CD14-positive monocyte (primary cell): ENCODE results near the gene TTC23L. TPM values are rescaled to one million over a fixed set of nuclear protein-coding genes. Genes with fewer than 3 reads are reported as not detected.

Source experiments
- DNase-seq, 3 donors: peaks; one replicate each; pipeline ENCODE4 v3.0.0-alpha.2; 2011 to 2022
- H2AFZ ChIP-seq: 2 replicates; pipeline ENCODE4 v1.6.0; 2012; ENCODE audit warnings: mild to moderate bottlenecking, low read depth, low read length, inconsistent platforms; ENCODE audit not compliant: insufficient read depth, poor library complexity, severe bottlenecking
- H3K27ac ChIP-seq, 2 donors: 1 replicate in 1 of 2; 2 replicates in 1 of 2; pipeline ENCODE4 v1.5.1; 2012 to 2013; ENCODE audit warnings: low read length in 2 of 2, control low read depth in 1 of 2, inconsistent platforms in 1 of 2, low read depth in 1 of 2, mild to moderate bottlenecking in 1 of 2
- H3K27me3 ChIP-seq, 2 donors: one replicate each; pipeline versions ENCODE4 v1.6.0 to v1.6.1; 2011 to 2013; ENCODE audit warnings: low read length in 2 of 2; ENCODE audit not compliant: control insufficient read depth in 2 of 2, insufficient read depth in 2 of 2
- H3K36me3 ChIP-seq, 2 donors: replicated peaks in 1 of 2; 1 replicate in 1 of 2; 2 replicates in 1 of 2; pipeline versions ENCODE4 v1.5.1 to v1.6.1; 2012 to 2013; ENCODE audit warnings: low read length in 2 of 2, control low read depth in 1 of 2, inconsistent platforms in 1 of 2, mild to moderate bottlenecking in 1 of 2; ENCODE audit not compliant: insufficient read depth in 2 of 2, control insufficient read depth in 1 of 2
- H3K4me1 ChIP-seq, 2 donors: 1 replicate in 1 of 2; 2 replicates in 1 of 2; pipeline versions ENCODE4 v1.5.1 to v1.6.1; 2012 to 2013; ENCODE audit warnings: low read length in 2 of 2, control low read depth in 1 of 2, inconsistent platforms in 1 of 2, mild to moderate bottlenecking in 1 of 2, moderate library complexity in 1 of 2; ENCODE audit not compliant: insufficient read depth in 2 of 2, control insufficient read depth in 1 of 2
- H3K4me2 ChIP-seq: replicated peaks from 2 replicates; pipeline ENCODE3; 2012; ENCODE audit warnings: low read length, moderate library complexity, mild to moderate bottlenecking; ENCODE audit not compliant: poor library complexity, severe bottlenecking; ENCODE audit errors: extremely low read depth
- H3K4me3 ChIP-seq, 3 experiments: fragments of 200-600 bp in 1 of 3; sonication (generic) in 1 of 3; replicated peaks in 1 of 3; 1 replicate in 2 of 3; 2 replicates in 1 of 3; pipeline ENCODE4 v1.5.1; 2011 to 2013; ENCODE audit warnings: low read length in 3 of 3, mild to moderate bottlenecking in 3 of 3, control low read depth in 2 of 3, low read depth in 2 of 3, inconsistent platforms in 1 of 3, moderate library complexity in 1 of 3
- H3K79me2 ChIP-seq: 2 replicates; pipeline ENCODE4 v1.6.0; 2012; ENCODE audit warnings: mild to moderate bottlenecking, control low read depth, inconsistent platforms, low read length, moderate library complexity; ENCODE audit not compliant: insufficient read depth
- H3K9ac ChIP-seq: 2 replicates; pipeline ENCODE4 v1.6.0; 2017; ENCODE audit warnings: low read length, mild to moderate bottlenecking; ENCODE audit not compliant: insufficient read depth, poor library complexity, severe bottlenecking
- H3K9me3 ChIP-seq, 2 donors: replicated peaks in 1 of 2; 1 replicate in 1 of 2; 2 replicates in 1 of 2; pipeline versions ENCODE4 v1.5.1 to v1.6.1; 2012 to 2013; ENCODE audit warnings: low read length in 2 of 2, control low read depth in 1 of 2; ENCODE audit not compliant: control insufficient read depth in 1 of 2, insufficient read depth in 1 of 2
- H4K20me1 ChIP-seq: 2 replicates; pipeline ENCODE4 v1.6.0; 2012; ENCODE audit warnings: mild to moderate bottlenecking, low read length, control low read depth, moderate library complexity; ENCODE audit not compliant: insufficient read depth
- H3K27ac Mint-ChIP-seq, 7 donors: one replicate each; pipeline ENCODE4 v1.8.0; 2020; ENCODE audit warnings: mild to moderate bottlenecking in 7 of 7, mixed read lengths in 7 of 7, moderate library complexity in 6 of 7, inconsistent platforms in 2 of 7
- H3K27me3 Mint-ChIP-seq, 3 donors: one replicate each; pipeline ENCODE4 v1.8.0; 2021 to 2022; ENCODE audit warnings: low read depth in 3 of 3, mild to moderate bottlenecking in 3 of 3, mixed read lengths in 3 of 3, moderate library complexity in 3 of 3, inconsistent platforms in 1 of 3
- H3K36me3 Mint-ChIP-seq, 2 donors: one replicate each; pipeline ENCODE4 v1.8.0; 2020; ENCODE audit warnings: mixed read lengths in 2 of 2, inconsistent platforms in 1 of 2, mild to moderate bottlenecking in 1 of 2
- H3K4me1 Mint-ChIP-seq: one replicate; pipeline ENCODE4 v1.8.0; 2020; ENCODE audit warnings: mild to moderate bottlenecking, mixed read lengths
- H3K4me3 Mint-ChIP-seq, 2 donors: one replicate each; pipeline ENCODE4 v1.8.0; 2020; ENCODE audit warnings: mild to moderate bottlenecking in 2 of 2, mixed read lengths in 2 of 2, moderate library complexity in 1 of 2
- H3K9me3 Mint-ChIP-seq, 7 donors: one replicate each; pipeline ENCODE4 v1.8.0; 2020 to 2022; ENCODE audit warnings: mixed read lengths in 7 of 7, mild to moderate bottlenecking in 6 of 7, moderate library complexity in 6 of 7, inconsistent platforms in 2 of 7
- CTCF ChIP-seq: fragments of 200-600 bp; IDR thresholded peaks from one replicate; pipeline ENCODE4 v1.8.0; 2022; ENCODE audit warnings: antibody characterized with exemption, mild to moderate bottlenecking
- WGBS: methylation state at CpG from one replicate; pipeline ENCODE4 v1.1.5; 2013; ENCODE audit warnings: missing lambda C conversion rate; ENCODE audit not compliant: insufficient coverage; 5-methylcytosine and 5-hydroxymethylcytosine counted together
- intact Hi-C, 2 donors: fragments of 100-400 bp; cut with micrococcal nuclease; formaldehyde crosslinking; loops; one replicate each; pipeline versions ENCODE4 v1.15.0 to v1.15.1; 2023
- polyA plus RNA-seq, 3 donors: library from polyadenylated mRNA; depleted of rRNA in 1 of 3; unstranded in 2 of 3; stranded (reverse) in 1 of 3; fragments of 300-500 nt in 2 of 3; fragments of >200 nt in 1 of 3; fragmentation: Illumina TruSeq in 2 of 3; gene quantifications; 1 replicate in 2 of 3; 2 replicates in 1 of 3; pipeline ENCODE4 v1.2.3, GENCODE V29; 2012 to 2021

The TTC23L gene
- polyA plus RNA-seq, 3 donors, result not detected

- Mint-ChIP-seq H3K27ac (no peak overlapping the region), H3K9me3 (no peaks in the 10 kb centered on the region), H3K4me1 (no peaks in the 10 kb centered on the region), H3K27me3 (peaks cover 0 to 3% (median 0%) of the 10 kb centered on the region in 3 donors), H3K4me3 (no peak overlapping the region), H3K36me3 (no peaks in the 10 kb centered on the region)
- H3K9me3 ChIP-seq, result no peaks in the 10 kb centered on the region
- TF ChIP-seq CTCF, result no peak
- H4K20me1 ChIP-seq, result no peaks in the 10 kb centered on the region
- no peaks in the 10 kb centered on the region for H3K27me3 ChIP-seq
- intact Hi-C loops, result no loop called here
- H3K4me1 ChIP-seq, result no peaks in the 10 kb centered on the region
- DNase-seq, result no peak
- no peak overlapping the region for H3K4me2 ChIP-seq
- H3K36me3 ChIP-seq, result no peaks in the 10 kb centered on the region
- no peak overlapping the region for H3K4me3 ChIP-seq
- no peak overlapping the region for H2AFZ ChIP-seq
- 88% methylated on average over 1 of the region's 1 CpG for WGBS
- H3K79me2 ChIP-seq, result no peaks in the 10 kb centered on the region
- no peak overlapping the region for H3K27ac ChIP-seq
- no peak overlapping the region for H3K9ac ChIP-seq
These were observed 29.8 kb downstream of the TTC23L start for GRCh38 chr5:34868791-34869190.

- intact Hi-C loops, result no loop called here
- no peaks in the 10 kb centered on the region for H3K27me3 ChIP-seq
- H3K9me3 ChIP-seq, result no peaks in the 10 kb centered on the region
- H3K27ac Mint-ChIP-seq, result no peak overlapping the region
- WGBS, result no CpG with 5 or more reads among the region's 1 CpG
- H3K4me1 ChIP-seq, result no peaks in the 10 kb centered on the region
- no peak overlapping the region for H3K4me3 ChIP-seq
- no peak for TF ChIP-seq CTCF
- H2AFZ ChIP-seq, result no peak overlapping the region
- no peaks in the 10 kb centered on the region for H3K36me3 Mint-ChIP-seq
- no peaks in the 10 kb centered on the region for H3K36me3 ChIP-seq
- H3K9ac ChIP-seq, result no peak overlapping the region
- H4K20me1 ChIP-seq, result no peaks in the 10 kb centered on the region
- H3K79me2 ChIP-seq, result no peaks in the 10 kb centered on the region
- no peak overlapping the region for H3K4me2 ChIP-seq
- H3K4me1 Mint-ChIP-seq, result no peaks in the 10 kb centered on the region
- H3K4me3 Mint-ChIP-seq, result no peak overlapping the region
- H3K27me3 Mint-ChIP-seq, result peaks cover 0 to 3% (median 0%) of the 10 kb centered on the region in 3 donors
- peaks cover 0 to under 1% (median 0%) of the 10 kb centered on the region in 7 donors for H3K9me3 Mint-ChIP-seq
- DNase-seq, result no peak
- H3K27ac ChIP-seq, result no peak overlapping the region
These were observed 30.3 kb downstream of the TTC23L start for GRCh38 chr5:34869256-34869655.
